ENCODE results near the gene MTA3. TPM values are rescaled to one million over a fixed set of nuclear protein-coding genes. Genes with fewer than 3 reads are reported as not detected.
"Not testable (repeated sequence)": the region's sequence is repeated elsewhere in the genome, so short reads cannot be mapped to it uniquely, and the experiment has no call there.

The MTA3 gene
- total RNA-seq, 1 donor from 2014 or later, result 105 TPM

- Mint-ChIP-seq H3K4me1 (ENCODE audit: unreplicated experiment) (no peaks in the 10 kb centered on the region), H3K27me3 (ENCODE audit: unreplicated experiment) (no peaks in the 10 kb centered on the region), H3K27ac (ENCODE audit: unreplicated experiment) (peak overlapping the region; percentile 42), H3K9me3 (ENCODE audit: unreplicated experiment) (no peaks in the 10 kb centered on the region), H3K36me3 (ENCODE audit: low read depth, unreplicated experiment) (peaks cover 5% of the 10 kb centered on the region), H3K4me3 (ENCODE audit: unreplicated experiment) (no peak overlapping the region)
- TF ChIP-seq CTCF (IDR thresholded peaks at IDR 0.05; ENCODE audit: unreplicated experiment), result no peak
- DNase-seq (ENCODE audit: low spot score), result no peak
These were observed 71.1 kb downstream of the MTA3 start for GRCh38 chr2:42639340-42640077.

GRCh38 chr2:42640261-42640660 lies 71.8 kb downstream of the MTA3 start:
- TF ChIP-seq CTCF (IDR thresholded peaks at IDR 0.05; ENCODE audit: unreplicated experiment), result no peak
- H3K27me3 Mint-ChIP-seq (ENCODE audit: unreplicated experiment), result no peaks in the 10 kb centered on the region
- H3K4me1 Mint-ChIP-seq (ENCODE audit: unreplicated experiment), result no peaks in the 10 kb centered on the region
- no peaks in the 10 kb centered on the region for H3K9me3 Mint-ChIP-seq (ENCODE audit: unreplicated experiment)
- H3K36me3 Mint-ChIP-seq (ENCODE audit: low read depth, unreplicated experiment), result peaks cover 12% of the 10 kb centered on the region
- no peak overlapping the region for H3K4me3 Mint-ChIP-seq (ENCODE audit: unreplicated experiment)
- H3K27ac Mint-ChIP-seq (ENCODE audit: unreplicated experiment), result no peak overlapping the region
- no peak for DNase-seq (ENCODE audit: low spot score)

- not testable (repeated sequence) for DNase-seq (ENCODE audit: low spot score); H3K4me3 Mint-ChIP-seq (ENCODE audit: unreplicated experiment); H3K4me1 Mint-ChIP-seq (ENCODE audit: unreplicated experiment); H3K27ac Mint-ChIP-seq (ENCODE audit: unreplicated experiment); H3K9me3 Mint-ChIP-seq (ENCODE audit: unreplicated experiment); H3K27me3 Mint-ChIP-seq (ENCODE audit: unreplicated experiment)
- H3K36me3 Mint-ChIP-seq (ENCODE audit: low read depth, unreplicated experiment), result peaks cover 26% of the 10 kb centered on the region
These were observed 73.9 kb downstream of the MTA3 start for GRCh38 chr2:42642371-42642770.

GRCh38 chr2:42645551-42645950 lies 77.1 kb downstream of the MTA3 start:
- H3K4me1 Mint-ChIP-seq (ENCODE audit: unreplicated experiment), result peaks cover 10% of the 10 kb centered on the region
- H3K36me3 Mint-ChIP-seq (ENCODE audit: low read depth, unreplicated experiment), result peaks cover 32% of the 10 kb centered on the region
- no peaks in the 10 kb centered on the region for H3K9me3 Mint-ChIP-seq (ENCODE audit: unreplicated experiment)
- no peaks in the 10 kb centered on the region for H3K27me3 Mint-ChIP-seq (ENCODE audit: unreplicated experiment)
- H3K27ac Mint-ChIP-seq (ENCODE audit: unreplicated experiment), result no peak overlapping the region
- no peak overlapping the region for H3K4me3 Mint-ChIP-seq (ENCODE audit: unreplicated experiment)
- TF ChIP-seq CTCF (IDR thresholded peaks at IDR 0.05; ENCODE audit: unreplicated experiment), result no peak
- DNase-seq (ENCODE audit: low spot score), result no peak

GRCh38 chr2:42648796-42649195 lies 80.4 kb downstream of the MTA3 start:
- H3K27ac Mint-ChIP-seq (ENCODE audit: unreplicated experiment), result no peak overlapping the region
- no peak overlapping the region for H3K4me3 Mint-ChIP-seq (ENCODE audit: unreplicated experiment)

More at GRCh38 chr2:42648796-42649195, 80.4 kb downstream of the MTA3 start:
- peaks cover 2% of the 10 kb centered on the region for H3K27me3 Mint-ChIP-seq (ENCODE audit: unreplicated experiment)
- H3K4me1 Mint-ChIP-seq (ENCODE audit: unreplicated experiment), result peaks cover 21% of the 10 kb centered on the region
- no peak for TF ChIP-seq CTCF (IDR thresholded peaks at IDR 0.05; ENCODE audit: unreplicated experiment)
- H3K36me3 Mint-ChIP-seq (ENCODE audit: low read depth, unreplicated experiment), result peaks cover 32% of the 10 kb centered on the region
- DNase-seq (ENCODE audit: low spot score), result no peak
- H3K9me3 Mint-ChIP-seq (ENCODE audit: unreplicated experiment), result no peaks in the 10 kb centered on the region
